Astrocyte (in vitro differentiated cells and primary cell): ENCODE data around the gene RUFY1.
"Not testable (repeated sequence)": the region's sequence is repeated elsewhere in the genome, so short reads cannot be mapped to it uniquely, and the experiment has no call there.

Source experiments
- CTCF ChIP-seq: IDR thresholded peaks from 2 replicates; pipeline ENCODE4 v1.5.1; 2011; ENCODE audit warnings: low read depth, mild to moderate bottlenecking, inconsistent platforms, low read length, moderate library complexity; ENCODE audit not compliant: insufficient read depth
- EZH2 ChIP-seq: IDR thresholded peaks from 2 replicates; pipeline ENCODE4 v1.6.1; 2012; ENCODE audit warnings: mild to moderate bottlenecking, low read length, inconsistent platforms; ENCODE audit not compliant: insufficient read depth

GRCh38 chr5:179519416-179520070, 30.8 kb upstream of the RUFY1 start:
- not testable (repeated sequence) for TF ChIP-seq CTCF, EZH2
